ENCODE results near the gene ELMO3.

GRCh38 chr16:67176662-67177061 is 22.3 kb upstream of the ELMO3 start:
- no peak for TF ChIP-seq CTCF (IDR thresholded peaks at IDR 0.05)
- no peak for TF ChIP-seq POLR2A (IDR thresholded peaks at IDR 0.05)
